IPS-18c (cell line): Measurements from ENCODE around the gene TUBB2A.
"Not testable (repeated sequence)": the region's sequence is repeated elsewhere in the genome, so short reads cannot be mapped to it uniquely, and the experiment has no call there.

Source experiments
- H3K4me3 ChIP-seq: 2 replicates; pipeline ENCODE4 v1.7.0; 2013; ENCODE audit warnings: low read depth, mild to moderate bottlenecking, low read length, moderate library complexity; ENCODE audit not compliant: insufficient read depth
- H3K9me3 ChIP-seq: one replicate; pipeline ENCODE4 v1.6.1; 2013; ENCODE audit warnings: mild to moderate bottlenecking, low read length, moderate library complexity; ENCODE audit not compliant: control insufficient read depth, insufficient read depth

The TUBB2A gene

DNA sequence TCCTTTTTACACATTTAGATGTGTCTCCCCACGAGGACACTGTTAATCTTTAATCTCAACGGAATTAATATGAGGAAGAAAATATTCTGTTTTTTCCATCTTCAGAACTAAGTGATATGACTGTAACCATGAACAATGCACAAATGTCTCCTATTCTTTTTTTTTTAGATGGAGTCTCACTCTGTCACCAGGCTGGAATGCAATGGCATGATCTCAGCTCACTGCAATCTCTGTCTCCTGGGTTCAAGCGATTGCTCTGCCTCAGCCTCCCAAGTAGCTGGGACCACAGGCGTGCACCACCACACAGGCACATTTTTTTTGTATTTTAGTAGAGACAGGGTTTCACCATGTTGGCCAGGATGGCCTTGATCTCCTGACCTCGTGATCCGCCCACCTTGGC is 19.5 kb downstream of the TUBB2A start:
- not testable (repeated sequence) for H3K4me3 ChIP-seq, H3K9me3 ChIP-seq

DNA sequence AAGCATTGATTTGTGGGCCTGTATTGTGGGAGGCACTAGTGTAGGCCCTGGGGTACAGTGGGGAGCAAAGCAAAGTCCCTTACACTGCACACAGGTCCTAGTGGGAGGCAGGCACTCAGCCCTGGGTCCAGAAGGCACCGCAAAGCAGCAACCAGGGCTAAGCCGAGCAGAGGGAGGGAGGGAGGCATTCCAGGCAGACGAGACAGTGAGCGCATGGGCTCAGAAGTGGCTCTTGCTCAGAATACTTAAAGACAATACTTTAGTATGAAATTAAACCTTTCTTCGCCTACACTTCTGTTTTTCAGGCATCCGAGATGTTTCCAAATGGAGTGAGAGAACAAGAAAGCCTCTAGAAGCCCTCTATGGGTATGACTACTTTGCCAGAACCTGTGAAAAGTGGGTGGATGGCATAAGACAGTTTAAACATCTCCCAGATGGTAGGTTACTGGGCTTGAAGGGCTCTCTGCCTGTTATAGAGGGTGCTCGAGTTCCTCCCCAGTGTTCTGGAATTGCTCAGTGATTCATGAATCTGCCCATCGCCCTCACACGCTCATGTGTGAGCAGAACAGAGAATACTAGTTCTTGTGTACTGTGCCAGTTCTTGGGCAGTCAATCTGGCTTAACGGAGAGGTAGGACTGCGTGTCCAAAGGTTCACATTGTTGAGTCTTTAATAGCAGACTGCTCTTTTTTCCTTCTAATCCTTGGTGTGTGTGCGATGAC is 20.1 kb downstream of the TUBB2A start:
- Histone ChIP-seq H3K4me3 (no peak overlapping the region), H3K9me3 (no peaks in the 10 kb centered on the region)

DNA sequence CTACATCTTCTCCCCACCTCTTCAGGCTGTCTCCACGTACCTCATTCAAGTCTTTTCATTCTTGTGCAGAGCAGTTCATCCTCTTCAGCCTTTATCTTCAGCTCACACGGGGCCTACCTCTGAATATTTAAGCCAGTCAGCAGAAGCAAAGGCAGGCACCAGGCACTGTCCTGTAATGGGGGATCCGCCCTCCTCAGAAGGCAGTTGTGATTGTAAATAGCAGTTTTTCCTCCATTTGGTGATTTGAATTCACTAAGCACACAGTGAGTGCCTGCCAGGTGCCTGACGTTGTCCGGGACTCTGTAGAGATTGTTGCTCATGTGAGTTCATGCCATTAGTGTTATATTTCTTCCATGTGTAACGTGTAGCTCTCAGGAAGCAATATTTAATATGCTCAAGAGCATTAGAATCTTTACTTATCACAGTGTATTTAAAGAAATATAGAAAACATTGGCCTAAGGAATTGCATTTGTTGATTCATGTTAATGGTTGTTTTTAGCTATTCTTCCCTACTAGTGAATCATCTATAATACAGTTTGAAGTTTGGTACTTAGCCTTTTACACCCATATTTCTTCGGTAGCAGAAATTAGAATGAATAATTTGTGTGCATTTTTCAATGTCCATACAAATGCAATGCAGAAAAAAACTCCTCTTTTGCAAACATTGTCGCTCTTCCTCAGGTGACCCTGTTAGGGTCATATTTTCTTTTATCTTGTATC is 20.9 kb downstream of the TUBB2A start:
- Histone ChIP-seq H3K9me3 (no peaks in the 10 kb centered on the region), H3K4me3 (no peak overlapping the region)

DNA sequence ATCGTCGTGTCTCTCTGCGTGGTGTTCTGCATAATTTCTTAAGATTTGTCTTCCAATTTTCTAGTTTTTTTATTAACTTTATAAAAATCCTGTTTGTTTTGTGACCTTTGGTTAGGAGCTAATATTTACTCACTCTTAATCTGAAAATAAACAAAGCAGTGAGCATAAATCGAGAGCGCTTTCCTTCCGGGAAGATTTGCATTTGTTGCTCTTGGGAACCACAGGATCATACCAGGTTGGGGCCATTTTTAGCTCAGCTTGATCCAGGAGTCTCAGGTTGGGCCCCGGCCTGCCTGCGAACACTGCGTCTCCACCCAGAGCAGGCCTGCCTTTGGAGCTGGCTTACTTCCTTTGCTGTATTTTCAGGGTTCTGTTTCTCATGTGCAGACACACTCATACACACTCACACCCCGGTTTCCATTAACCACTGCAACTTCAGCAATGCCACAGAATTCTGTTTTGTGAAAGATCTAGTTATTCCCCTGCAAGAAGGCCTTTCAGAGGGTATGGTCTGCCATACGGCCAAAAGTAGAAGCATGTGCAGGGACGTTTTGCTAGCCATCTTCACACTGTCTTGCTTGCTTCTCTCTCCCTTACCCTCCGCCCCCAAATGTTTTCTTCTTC is 21.6 kb downstream of the TUBB2A start:
- no peaks in the 10 kb centered on the region for H3K9me3 ChIP-seq
- H3K4me3 ChIP-seq = no peak overlapping the region

DNA sequence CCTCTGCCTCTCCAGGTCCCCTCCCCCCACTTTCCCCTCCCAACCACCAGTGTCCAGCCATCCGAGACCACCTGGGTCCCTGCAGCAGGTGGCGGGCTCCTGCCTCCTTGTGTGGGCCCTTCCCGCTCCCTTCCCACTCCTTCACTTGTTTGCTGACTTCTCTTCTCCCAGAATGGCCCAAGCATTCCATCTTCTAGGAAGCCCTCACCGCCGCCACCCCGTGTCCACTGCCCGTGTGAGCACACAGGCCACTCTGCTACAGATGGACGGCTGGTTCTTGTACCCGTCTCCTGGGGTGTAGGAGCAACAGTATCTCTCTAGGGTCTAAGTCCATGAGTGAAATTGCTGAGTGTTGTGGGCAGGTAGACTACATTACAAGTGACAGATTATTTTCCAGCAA is 23.8 kb downstream of the TUBB2A start:
- no peak overlapping the region for H3K4me3 ChIP-seq

DNA sequence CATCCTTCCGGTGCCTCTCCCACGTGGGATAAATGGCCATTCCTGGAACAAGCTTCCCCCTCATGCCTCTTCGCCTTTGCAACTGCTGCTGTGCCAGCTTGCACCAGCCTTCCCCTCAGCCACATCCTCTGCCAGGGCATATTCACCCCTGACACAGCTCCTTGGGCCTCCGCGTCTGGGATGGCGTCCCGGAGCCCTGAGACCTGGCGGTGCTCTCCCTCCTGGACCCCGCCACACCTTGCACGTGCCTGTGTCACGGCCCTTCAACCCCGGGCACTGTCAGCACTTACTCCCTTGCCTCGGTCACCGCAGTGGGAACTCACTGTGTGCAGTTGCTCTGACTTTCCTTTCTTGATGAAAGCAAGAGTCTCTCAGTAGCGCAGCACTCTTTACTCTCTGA is 25.6 kb downstream of the TUBB2A start:
- Histone ChIP-seq H3K4me3 (no peak overlapping the region), H3K9me3 (no peaks in the 10 kb centered on the region)

More for the DNA sequence above, 23.8 kb downstream of the TUBB2A start:
- H3K9me3 ChIP-seq = no peaks in the 10 kb centered on the region

DNA sequence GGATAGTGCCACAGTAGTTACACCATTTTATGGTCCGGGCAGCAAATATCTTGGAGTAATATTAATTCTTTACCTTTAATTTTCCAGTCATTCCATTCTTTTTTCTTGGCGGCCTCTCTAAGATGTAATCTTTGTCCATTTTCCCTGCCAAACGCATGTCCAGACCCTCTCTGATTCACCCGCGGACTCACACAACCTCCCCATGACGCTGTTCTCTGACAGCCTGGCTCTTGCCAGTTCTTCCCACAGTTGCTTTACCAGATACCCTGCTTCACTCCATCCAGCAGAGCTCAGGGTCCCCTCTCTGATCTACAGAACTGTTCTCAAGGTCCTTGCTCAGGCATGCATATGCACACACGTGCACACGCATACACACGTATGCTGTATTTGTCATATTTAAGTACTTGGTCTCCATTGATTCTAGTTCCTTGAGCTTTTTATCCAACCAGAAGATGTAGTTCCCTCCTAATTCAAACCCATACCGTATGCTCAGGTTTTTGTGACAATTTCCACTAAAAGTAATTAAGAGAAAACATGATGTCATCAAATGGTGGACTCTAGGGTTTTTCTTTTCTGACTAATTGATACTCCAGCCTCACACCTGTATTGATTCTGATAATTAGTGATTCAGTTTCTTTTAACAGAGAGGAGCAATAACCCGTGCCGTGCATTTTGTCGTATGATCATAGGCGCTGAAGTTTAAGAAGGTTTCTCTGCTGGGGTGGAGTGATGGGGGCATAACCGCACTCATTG is 28.8 kb downstream of the TUBB2A start:
- no peak overlapping the region for H3K4me3 ChIP-seq
- no peaks in the 10 kb centered on the region for H3K9me3 ChIP-seq

DNA sequence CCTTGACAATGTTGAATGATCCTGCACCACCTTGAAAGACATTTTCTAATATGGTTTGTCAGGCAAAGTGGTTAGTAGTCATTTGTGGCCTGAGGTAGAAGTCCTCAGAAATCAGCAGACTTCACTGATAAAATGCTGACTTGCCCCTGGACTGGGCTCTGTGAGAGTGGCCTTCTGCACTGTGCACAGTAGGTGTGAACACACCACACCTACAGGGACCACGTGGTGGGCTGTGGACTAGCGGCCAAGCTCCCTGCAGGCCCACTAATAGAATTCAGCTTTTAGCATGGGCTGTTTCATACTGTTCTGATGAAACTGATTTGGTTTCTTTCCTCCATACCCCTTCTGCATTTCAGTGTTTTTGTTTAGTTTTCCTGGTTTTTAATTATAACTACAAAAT is 31.5 kb downstream of the TUBB2A start:
- Histone ChIP-seq H3K9me3 (no peaks in the 10 kb centered on the region), H3K4me3 (no peak overlapping the region)

DNA sequence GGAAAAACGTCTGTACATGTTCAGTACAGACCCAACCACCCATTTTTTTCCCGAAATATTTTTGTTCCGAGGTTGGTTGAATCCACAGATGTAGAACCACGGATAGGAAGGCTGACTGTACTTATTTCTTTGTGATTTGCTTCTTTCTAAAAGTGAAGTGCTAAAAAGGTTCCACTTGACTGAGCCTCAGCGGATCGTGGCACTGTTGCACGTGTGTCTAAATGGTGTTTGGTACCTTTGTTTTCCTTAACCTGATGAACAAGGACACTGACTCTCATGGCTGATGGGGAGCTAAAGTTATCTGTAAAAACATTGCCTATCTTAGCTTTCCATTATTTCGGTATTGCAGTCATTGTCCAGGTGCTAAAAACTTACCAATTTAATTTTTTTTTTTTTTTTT is 32.7 kb downstream of the TUBB2A start:
- no peaks in the 10 kb centered on the region for H3K9me3 ChIP-seq
- H3K4me3 ChIP-seq = no peak overlapping the region

DNA sequence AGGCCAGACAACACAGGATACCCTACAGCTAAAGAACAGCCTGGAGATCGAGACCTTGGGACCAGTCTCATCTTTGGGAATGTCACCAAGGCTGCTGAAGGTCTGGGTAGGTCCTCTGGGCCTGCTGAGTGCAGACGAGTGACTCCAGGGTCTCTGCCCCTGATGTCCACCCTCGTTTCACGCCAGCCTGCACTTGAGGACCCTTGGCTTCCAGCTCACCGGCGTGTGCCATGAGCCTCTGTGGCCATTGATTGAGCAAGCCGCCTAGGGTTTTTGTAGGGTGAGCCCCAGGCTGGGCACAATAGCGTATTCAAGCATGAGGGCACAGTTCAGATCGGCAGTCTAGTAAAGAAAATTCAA is 34.5 kb downstream of the TUBB2A start:
- no peaks in the 10 kb centered on the region for H3K9me3 ChIP-seq
- H3K4me3 ChIP-seq = no peak overlapping the region

DNA sequence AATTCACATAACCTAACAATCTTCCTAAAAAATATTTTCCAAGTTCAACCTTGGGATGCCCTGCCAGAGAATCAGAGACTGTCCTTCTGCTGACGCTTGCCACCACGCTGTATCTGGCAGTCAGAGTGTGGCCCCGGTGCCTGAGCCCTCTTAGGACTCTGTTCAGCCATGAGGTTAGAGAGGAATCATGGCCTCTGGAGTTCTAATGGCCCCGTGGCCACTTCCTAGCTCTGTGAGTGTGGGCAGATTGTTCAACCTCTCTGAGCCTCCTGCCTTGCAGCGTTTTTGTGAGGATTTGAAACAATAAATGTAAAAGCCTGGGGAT is 36.6 kb downstream of the TUBB2A start:
- no peaks in the 10 kb centered on the region for H3K9me3 ChIP-seq
- no peak overlapping the region for H3K4me3 ChIP-seq

DNA sequence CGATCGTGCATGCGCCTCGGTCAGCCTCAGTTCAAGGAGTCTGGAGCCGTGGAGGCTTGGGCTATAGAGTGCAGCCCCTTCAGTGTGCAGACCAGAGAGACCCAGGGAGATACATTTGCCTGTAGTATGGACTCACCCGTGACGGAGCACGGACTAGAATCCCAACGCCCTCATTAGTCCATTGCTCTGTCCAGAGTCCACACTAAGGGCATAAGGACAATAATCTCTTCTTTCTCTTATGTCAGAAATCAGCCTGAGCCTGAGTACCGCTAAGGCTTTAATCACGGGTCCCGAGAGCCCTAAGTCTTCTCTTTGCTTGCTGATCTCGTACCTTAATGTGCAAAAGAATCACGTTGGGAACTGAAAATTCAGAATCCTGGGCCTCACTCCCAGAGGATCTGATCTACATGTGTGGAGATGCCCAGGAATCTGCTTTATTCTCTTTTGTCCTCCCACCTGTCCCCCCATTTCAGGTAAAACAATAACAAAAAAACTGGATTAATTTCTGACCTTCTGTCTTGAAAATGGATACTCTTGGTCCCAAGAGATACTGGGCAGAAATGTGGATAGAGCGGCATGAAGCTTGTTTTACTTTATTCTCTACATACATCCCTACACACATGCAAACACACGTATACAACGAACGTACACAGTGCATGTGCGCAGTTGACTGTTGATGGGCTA is 38.2 kb downstream of the TUBB2A start:
- no peaks in the 10 kb centered on the region for H3K9me3 ChIP-seq
- peak overlapping the region; percentile 91 for H3K4me3 ChIP-seq

DNA sequence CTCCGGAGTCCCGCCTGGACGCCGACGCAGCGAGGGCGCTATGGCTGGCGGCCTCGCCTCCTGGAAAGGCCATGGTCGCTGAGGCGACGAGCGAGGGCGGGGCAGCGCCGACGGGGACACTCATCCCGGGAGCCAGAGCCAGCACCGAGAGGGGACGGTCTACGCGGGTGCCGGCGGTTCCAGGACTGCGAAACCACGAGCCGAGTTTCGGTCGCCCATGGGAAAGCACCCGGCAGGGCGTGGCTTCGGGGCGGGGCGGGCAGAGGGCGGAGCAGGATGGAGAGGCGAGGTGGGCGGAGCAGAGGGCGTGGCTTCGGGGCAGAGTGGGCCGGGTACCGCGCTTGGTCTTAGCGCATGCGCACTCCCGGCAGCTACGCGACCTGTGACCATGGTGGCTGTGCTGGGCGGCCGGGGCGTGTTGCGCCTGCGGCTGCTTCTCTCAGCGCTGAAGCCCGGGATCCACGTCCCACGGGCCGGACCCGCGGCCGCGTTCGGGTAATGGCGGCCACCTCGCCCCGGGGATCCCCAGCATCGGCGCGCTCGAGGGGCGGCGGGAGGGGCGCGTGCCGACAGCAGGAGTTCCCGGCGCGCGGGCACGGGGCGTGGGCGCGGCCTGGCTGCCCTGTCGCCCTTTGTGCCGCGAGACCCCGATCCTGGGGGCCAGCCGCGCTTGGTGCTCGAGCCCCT is 38.8 kb downstream of the TUBB2A start, which contains the start of gene BPHL:
TSS of gene BPHL (plus strand) at position 359 of the 687 bp plus-strand sequence. CDS start at position 389, 30 bp downstream.
- no peaks in the 10 kb centered on the region for H3K9me3 ChIP-seq

DNA sequence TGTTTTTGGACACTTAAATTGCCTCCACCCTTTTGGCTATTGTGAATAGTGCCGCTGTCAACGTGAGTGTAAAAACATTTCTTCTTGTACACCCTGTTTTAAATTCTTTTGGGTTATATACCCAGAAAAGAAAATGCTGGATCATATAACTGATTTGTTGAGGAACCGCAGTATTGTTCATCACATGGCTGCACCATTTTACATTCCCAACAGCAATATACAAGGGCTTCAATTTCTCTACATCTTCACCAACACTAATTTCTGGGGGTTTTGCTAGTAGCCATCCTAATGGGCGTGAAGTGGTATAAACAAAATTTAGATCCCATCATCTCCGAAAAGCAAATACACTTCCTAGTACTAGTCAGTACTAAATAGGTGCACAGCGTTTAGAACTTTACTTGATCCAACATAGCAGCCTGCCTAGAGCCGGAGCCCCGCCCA is 39.4 kb downstream of the TUBB2A start:
- Histone ChIP-seq H3K9me3 (no peaks in the 10 kb centered on the region), H3K4me3 (peak overlapping the region; percentile 91)

More for the DNA sequence above, 38.8 kb downstream of the TUBB2A start, which contains the start of gene BPHL:
- peak within 1 kb of the TSS; percentile 91 for H3K4me3 ChIP-seq

DNA sequence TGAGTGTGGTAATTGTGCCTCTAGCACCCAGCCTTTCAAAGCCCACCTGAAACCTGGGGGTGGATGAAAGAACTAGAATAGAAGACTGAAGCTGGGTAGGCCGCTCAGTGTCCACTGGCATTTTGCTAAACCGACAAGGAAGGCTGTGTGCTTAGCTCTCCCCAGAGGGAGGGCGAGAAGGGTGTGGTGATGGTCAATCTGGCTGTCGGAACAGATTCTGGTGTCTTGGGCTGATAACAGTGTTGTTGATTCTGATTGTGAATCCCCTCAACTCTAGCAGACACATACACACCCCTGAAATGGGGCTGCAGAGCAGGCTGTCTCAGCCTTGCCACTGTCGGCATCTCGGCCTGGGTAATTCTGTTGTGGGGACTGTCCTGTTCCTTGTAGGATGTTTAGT is 43.0 kb downstream of the TUBB2A start:
- no peak overlapping the region for H3K4me3 ChIP-seq

DNA sequence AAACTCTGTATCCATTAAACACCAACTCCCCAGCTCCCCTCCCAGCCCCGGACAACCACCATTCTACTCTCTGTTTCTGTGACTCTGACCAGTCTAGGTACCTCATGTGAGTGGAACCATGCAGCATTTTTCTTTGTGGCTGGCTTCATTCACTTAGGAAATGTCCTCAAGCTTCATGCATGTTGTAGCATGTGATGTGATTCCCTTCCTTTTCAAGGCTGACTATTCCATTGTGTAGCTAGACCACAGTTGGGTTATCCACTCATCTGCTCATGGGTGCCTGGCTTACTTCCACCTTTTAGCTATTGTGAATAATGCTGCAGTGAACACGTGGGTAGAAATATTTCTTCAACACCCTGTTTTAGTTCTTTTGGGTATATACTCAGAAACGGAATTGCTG is 47.6 kb downstream of the TUBB2A start:
- Histone ChIP-seq H3K4me3 (no peak overlapping the region), H3K9me3 (no peaks in the 10 kb centered on the region)

More for the DNA sequence above, 43.0 kb downstream of the TUBB2A start:
- H3K9me3 ChIP-seq = no peaks in the 10 kb centered on the region
